Measurements from ENCODE around the gene SPEG. TPM values are rescaled to one million over a fixed set of nuclear protein-coding genes. Genes with fewer than 3 reads are reported as not detected.

The SPEG gene
- total RNA-seq, 1 donor from 2014 or later: 14.2 TPM

DNA sequence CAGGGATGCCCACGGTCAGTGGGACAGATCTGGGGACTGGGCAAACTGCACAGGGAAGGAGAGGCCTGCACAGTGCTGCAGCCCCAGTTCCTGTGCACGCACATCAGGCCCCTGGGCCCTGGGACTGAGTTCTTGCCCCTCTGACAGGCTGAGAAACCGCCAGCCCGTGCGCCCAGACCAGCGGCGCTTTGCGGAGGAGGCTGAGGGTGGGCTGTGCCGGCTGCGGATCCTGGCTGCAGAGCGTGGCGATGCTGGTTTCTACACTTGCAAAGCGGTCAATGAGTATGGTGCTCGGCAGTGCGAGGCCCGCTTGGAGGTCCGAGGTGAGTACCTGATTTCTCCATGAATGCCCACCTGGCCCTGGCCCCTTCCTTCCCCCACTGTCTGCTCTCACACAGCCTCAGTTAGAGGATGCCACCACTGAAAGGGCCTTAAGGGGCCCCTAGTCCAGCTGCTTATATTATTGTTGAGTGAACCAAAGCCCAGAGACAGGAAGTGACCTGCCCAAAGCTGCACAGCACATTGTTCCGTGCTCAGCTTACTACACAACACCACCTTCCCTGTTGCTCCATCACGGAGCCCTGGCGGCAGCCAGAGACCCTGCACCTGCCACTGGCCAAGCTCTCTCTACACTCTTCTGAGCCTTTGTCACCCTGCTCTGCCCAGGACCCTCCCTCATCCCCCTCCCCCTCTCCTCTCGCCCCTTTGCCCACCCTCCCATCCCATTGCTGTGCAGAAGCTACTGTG lies 29.8 kb downstream of the SPEG start:
- no peak for DNase-seq

DNA sequence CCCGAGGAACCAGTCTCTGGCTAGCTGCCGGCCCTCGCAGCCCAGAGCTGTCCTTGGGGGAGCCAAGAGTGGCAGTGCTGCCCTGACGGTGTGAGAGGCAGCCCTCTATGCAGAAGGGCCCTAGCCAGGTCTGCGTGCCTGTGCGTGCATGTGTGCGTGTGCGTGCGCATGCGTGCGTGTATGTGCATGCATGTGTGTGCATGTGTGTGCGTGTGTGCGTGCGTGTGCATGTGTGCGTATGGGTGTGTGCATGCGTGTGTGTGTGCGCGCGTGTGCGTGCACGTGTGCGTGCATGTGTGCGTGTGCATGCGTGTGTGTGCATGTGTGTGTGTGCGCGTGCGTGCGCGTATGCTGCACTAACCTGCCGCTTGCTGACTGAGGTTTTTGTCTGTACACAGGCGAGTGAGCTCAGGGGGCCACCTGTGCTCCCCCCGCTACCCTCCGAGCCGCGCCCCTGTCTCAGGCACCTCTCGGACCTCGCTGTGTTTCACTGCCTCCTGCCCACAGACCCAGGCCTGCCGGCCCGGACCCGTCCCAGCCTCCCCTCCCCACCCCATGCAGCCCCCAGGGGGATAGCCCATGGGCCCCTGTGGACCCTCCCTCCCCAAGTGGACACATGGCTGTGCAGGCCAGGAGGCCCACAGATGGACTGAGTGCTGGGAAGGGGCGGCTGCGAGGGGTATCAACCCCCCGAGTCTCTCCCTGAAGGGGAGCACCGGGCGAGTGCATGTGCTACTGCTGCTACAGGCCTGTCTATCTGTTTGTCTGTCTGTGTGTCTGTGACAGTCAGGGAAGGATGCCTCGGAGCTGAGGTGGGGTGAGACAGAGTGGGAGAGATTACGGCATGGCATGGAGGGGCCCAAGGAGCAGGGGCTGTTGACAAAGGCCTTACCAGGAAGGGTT lies 31.3 kb downstream of the SPEG start:
- DNase-seq: no peak

DNA sequence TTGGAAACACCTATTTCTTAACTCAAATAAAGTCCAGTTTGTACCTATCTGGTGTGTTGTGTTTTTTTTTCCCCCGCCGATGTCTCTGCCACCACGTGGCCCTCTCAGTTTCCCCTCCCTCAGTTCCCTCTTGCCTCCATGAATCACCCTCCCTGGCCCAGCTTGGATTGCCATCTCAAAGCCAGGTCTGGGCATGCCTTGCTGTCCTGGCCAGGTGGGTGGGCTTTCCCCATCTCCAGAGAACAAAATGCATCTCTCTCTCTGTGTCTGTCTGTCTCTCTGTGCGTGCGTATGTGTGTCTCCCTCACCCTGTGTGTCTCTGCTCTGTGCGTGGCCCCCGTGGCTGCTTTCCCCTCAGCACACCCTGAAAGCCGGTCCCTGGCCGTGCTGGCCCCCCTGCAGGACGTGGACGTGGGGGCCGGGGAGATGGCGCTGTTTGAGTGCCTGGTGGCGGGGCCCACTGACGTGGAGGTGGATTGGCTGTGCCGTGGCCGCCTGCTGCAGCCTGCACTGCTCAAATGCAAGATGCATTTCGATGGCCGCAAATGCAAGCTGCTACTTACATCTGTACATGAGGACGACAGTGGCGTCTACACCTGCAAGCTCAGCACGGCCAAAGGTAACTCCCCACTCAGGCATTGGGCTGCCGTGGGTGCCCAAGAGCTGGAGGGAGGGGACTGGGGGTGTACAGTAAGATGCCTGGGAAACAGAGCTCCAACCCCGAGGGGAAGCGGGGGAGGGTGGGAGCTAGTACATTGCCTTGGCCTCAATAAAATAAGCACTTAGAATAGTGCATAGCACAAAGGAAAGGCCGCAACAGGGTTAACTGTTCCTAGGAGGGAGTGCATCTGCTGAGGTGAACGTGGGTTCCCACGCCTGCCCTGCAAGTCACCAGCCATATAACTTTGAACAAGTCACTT lies 32.4 kb downstream of the SPEG start:
- DNase-seq: no peak

DNA sequence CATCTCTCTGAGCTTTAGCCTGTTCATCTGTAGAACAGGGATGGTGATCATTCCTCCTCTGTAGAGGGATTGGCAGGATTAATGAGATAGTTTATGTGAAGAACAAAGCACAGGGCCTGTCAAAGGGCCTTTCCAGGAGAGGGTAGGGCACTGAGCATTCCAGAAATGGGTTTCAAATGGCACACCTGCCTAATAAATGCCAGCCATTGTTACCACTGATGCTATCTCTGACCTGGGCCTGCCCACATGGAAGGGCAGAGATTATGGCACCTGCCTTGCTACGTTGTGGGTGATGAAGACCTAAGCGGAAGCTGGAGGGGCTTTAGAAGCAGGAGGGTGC lies 33.1 kb downstream of the SPEG start:
- no peak for DNase-seq

DNA sequence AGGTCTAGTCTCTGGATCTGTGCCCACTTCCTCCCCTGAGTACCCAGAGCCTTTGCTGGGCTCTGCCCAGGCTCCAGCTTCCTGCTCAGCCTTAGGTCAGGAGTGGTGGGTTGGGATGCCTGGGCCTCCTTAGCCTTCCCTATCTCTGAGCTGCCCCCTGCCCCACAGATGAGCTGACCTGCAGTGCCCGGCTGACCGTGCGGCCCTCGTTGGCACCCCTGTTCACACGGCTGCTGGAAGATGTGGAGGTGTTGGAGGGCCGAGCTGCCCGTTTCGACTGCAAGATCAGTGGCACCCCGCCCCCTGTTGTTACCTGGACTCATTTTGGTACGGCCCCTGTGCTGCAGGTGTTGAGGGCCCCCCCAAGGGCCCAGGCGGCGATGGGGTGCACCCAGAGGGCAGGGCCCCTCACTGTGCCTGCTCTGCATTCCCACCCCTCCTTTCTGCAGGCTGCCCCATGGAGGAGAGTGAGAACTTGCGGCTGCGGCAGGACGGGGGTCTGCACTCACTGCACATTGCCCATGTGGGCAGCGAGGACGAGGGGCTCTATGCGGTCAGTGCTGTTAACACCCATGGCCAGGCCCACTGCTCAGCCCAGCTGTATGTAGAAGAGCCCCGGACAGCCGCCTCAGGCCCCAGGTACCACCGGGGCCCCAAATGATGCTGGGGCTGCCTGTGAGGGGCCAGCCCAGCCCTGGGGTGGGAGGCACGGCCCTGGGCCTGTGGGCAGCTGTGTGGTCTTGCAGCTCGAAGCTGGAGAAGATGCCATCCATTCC lies 34.0 kb downstream of the SPEG start:
- DNase-seq: no peak

DNA sequence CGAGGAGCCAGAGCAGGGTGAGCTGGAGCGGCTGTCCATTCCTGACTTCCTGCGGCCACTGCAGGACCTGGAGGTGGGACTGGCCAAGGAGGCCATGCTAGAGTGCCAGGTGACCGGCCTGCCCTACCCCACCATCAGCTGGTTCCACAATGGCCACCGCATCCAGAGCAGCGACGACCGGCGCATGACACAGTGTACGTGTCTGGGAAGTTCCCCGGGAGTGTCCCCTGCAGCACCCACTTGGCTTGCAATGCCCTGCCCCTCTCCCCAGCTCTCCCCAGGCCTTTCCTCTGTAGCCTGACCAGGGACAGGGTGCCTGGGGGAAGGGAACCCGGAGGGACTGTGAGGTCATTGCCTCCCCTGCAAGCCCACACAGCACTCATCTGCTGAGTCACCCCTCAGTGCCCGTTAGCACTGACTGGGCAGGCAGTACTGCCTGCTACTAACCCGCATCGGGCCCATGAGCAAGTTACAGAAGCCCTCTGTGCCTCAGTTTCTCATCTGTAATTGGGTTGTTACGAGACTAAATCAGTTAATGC lies 34.6 kb downstream of the SPEG start:
- no peak for DNase-seq

DNA sequence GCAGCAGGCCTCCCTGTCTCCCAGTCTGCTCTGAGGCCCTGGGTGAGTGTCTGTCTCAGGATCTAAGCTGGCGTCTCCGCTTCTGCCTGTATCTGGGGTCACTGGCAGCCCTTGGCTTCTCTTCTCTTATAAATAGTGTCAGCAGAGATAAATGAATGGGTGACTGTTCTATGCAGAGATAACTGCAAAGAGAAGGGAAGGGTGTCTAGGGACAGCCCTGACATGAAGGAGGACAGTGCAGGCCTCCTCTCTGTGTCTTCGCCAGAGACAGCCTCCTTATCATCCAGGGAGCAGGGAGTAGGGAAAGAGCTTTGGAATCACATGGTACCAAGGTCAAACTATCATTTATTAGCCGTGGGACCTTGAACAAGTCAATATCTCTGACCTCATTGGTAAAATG lies 35.8 kb downstream of the SPEG start:
- DNase-seq: no peak

DNA sequence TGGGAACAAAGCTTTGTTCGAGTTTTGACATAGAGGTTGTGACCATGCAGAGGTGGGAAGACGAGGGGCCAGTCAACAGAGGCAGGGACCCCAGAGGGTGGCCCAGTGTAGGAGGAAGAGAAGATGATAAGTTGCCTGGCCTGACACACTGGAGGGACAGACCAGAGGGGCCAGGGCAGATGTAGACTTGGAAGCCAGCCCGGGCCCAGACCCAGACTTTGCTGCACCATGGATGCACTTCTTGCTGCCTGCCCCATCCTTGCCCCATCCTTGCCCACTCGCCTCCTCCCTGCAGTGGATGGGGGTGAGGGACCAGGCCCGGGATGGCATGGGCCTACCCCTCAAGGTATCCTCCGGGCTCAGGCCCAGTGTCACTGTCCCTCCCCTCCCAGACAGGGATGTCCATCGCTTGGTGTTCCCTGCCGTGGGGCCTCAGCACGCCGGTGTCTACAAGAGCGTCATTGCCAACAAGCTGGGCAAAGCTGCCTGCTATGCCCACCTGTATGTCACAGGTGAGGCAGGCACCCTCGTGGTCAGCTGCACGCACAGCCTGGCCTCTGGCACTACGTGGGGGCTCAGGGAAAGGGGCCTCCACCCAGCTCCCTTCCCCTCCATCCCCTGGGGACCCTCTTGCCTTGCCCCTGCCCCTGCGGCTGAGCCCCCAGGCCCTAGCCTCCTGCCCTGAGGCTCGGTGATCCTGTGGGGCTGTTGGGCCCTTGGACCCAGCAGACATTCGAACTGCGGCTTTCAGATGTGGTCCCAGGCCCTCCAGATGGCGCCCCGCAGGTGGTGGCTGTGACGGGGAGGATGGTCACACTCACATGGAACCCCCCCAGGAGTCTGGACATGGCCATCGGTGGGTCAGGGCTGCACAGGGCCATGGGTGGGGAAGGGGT lies 37.1 kb downstream of the SPEG start:
- DNase-seq: no peak

DNA sequence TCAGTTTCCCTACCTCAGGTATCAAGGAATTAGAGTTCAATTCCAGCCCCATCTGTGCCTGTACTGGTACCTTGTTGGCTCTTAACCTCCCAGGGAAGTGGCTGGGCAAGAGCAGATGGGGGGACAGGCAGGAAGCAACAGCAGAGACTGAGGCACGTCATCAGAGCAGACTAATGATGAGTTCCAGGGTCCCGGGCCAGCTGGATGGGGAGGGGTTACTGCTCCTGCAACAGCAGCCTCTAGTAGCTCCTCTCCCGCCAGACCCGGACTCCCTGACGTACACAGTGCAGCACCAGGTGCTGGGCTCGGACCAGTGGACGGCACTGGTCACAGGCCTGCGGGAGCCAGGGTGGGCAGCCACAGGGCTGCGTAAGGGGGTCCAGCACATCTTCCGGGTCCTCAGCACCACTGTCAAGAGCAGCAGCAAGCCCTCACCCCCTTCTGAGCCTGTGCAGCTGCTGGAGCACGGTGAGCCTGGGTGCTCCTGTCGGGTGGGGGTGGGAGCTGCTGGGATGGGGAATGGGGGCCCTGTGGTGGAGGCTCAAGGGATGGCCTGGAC lies 38.1 kb downstream of the SPEG start:
- DNase-seq: no peak

DNA sequence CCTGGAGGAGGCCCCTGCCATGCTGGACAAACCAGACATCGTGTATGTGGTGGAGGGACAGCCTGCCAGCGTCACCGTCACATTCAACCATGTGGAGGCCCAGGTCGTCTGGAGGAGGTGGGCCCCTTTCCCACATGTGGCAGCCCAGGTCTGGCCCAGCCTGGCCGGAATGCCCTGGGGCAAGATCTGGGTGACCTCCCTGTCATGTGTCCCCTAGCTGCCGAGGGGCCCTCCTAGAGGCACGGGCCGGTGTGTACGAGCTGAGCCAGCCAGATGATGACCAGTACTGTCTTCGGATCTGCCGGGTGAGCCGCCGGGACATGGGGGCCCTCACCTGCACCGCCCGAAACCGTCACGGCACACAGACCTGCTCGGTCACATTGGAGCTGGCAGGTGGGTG lies 38.9 kb downstream of the SPEG start:
- DNase-seq: no peak

DNA sequence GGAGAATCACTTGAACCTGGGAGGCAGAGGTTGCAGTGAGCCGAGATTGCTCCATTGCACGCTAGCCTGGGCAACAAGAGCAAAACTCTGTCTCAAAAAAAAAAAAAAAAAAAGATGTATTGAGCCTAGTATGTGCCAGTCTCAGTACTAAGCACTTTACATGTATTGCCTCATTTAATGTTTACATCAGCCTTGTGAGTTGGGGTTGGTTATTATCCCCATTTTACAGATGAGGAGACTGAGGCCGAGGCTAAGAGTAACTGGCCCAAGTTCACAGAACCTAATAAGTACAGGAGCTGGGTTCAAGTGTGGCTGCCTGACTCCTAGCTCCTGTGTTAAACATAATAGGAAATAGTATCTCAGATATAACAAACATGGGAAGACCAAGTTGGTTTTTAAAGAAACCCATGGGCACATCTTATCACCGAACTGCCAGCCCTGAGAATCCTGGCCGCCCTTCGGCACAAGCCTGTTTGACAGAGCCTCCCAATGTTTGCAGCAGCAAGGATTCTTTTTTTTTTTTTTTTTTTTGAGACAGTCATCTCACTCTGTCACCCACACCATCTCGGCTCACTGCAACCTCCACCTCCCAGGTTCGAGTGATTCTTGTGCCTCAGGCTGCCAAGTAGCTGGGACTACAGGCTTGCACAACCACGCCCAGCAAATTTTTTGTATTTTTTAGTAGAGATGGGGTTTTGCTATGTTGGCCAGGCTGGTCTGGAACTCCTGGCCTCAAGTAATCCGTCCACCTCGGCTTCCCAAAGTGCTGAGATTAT lies 39.8 kb downstream of the SPEG start:
- DNase-seq: no peak

DNA sequence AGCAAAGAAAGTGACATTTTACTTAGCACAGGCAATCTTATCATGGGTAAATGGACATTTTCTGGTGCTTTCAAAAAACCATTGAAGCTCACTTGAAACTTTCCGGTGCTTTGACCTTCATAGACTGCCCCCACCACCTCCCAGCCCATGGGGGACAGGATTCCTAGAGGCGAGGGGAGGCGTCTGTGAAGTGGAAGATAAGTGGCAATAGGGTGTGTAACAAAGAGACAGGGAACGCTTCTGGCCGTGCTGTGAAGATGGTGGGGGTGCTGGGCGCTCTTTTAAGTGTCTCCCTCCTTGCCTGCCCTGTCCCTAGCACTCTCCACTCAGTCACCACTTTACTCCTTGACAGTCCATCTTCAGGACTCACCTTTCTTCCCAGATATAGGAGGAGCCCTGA lies 40.6 kb downstream of the SPEG start:
- no peak for DNase-seq

DNA sequence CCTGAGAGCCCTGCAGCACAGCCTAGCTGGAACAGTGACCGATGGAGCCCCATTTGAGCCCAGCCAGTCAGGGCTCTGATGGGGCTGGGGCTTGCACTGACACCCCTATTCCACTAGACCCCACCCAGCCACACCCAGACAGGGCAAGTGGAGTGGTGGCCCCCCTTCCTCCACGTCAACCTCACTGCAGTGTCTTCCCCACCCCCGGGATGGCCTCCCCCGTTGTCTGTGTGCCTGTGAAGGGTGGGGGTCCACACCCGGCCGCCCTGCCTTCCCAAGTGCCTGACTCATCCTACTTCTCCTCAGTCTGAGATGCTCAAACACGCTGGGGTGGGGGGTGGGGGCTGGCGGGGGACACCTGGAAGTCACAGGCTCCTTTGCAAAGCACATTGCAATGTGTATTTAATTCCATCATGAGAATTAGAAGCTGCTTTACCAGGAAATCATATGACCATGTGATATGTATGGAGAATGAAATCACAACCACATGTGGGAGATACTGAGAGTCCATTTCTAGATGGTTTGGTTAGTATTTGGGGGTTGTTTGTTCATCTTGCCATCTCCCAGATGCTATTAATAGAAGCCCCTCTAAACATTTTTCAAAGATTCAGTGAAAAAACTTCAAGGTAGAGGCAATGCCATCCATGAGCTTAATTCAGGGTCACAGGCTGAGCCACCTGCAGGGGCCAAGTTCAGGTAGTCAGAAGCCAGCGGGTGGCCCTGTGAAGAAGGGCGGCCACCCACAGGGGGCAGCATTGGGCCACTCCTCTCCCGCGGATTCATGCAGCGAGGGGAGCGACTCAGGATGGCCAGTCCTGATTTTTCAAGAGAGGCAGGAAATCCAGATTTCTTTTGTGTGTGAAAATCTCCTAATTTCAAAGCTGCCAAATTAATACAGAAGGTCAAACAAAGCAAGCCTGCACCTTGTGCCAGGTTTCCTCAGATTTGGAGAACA lies 41.3 kb downstream of the SPEG start:
- peak; percentile 23 for DNase-seq

DNA sequence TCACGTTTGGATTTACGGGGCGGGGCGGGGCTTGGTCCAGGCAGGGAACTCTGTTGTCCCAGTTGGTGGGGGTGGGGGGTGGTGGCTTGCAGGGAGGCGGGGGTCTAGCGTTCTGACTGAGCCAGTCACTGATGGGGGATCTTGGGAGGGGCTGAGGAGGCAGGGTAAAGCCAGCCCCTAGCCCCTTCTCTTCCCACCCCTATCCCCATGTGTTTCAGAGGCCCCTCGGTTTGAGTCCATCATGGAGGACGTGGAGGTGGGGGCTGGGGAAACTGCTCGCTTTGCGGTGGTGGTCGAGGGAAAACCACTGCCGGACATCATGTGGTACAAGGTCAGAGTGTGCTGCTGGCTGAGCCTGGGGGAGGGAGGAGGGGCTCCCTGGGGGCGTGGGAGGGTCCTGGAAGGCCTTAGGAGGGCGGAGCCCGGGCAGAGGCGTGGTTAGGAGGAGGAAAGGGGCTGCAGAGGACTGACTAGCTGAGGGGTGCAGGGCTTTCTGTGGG lies 42.1 kb downstream of the SPEG start:
- DNase-seq: no peak

DNA sequence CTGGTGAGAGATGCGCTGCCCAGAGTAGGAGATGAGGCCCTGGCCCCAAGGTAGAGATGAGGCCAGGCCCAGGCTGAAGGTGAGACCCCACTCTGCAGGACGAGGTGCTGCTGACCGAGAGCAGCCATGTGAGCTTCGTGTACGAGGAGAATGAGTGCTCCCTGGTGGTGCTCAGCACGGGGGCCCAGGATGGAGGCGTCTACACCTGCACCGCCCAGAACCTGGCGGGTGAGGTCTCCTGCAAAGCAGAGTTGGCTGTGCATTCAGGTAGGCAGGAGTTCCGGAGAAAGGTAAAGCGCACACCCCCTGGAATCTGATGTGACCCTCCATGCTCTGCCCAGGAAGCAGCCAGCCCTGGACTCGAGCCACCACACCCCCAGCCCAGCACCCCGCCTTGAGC lies 42.5 kb downstream of the SPEG start:
- no peak for DNase-seq

DNA sequence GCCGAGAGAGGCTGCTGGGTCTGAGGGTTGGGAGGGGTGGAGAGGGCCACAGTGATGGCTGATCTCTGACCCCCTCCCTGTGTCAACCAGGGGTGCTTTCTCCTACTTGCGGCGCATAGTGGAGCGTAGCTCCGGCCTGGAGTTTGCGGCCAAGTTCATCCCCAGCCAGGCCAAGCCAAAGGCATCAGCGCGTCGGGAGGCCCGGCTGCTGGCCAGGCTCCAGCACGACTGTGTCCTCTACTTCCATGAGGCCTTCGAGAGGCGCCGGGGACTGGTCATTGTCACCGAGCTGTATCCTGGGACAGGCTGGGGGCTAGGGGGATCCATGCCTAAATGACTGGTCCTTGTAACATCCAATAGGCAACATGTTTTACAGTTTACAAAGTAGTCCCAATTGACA lies 43.2 kb downstream of the SPEG start:
- no peak for DNase-seq

DNA sequence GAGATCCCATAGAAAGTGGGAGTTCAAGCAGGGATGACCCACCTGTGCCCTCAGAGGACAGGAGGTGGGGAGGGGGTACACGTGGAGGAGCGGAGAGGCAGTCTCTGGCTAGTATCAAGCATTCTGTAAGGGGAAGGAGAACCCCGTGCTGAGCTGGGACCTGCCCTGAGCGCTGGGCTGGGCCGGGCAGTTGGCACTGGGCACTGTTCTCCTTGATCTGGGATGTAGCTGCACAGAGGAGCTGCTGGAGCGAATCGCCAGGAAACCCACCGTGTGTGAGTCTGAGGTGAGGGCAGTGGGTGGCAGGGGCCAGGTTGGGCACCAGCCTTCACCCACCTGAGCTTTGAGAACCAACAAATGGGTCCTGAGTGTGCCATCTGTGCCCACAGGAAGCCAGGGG lies 44.3 kb downstream of the SPEG start:
- DNase-seq: no peak

DNA sequence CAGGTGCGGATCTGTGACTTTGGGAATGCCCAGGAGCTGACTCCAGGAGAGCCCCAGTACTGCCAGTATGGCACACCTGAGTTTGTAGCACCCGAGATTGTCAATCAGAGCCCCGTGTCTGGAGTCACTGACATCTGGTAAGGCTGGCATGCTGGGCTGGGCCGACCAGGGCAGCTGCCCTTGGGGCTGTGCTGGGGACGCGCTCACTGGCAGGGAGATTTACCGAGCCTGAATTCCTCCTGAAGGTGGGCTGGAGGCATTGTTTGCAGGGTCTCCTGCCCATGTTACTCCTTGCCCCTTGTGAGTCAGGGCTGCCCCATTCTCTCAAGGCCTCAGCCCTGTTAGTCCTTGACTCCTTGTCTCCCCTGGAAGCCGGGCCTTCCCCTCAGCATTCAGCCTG lies 45.4 kb downstream of the SPEG start:
- no peak for DNase-seq

All from occipital lobe (tissue), 2 donors.